GM23338 (cell line): ENCODE results near the gene TOGARAM1. TPM values are rescaled to one million over a fixed set of nuclear protein-coding genes. Genes with fewer than 3 reads are reported as not detected.

Experiments used
- ATAC-seq: fragments of 200-7000 bp; cut with Tn5 transposase; 3 replicates; pipeline ENCODE4 v1.9.1; 2020
- DNase-seq: peaks from one replicate; pipeline ENCODE4 v3.0.0-alpha.2; 2015; ENCODE audit warnings: low spot score
- H2AFZ ChIP-seq: fragments of 200-600 bp; sonication (generic); 2 replicates; pipeline ENCODE4 v1.8.0; 2016; ENCODE audit warnings: antibody characterized with exemption, mild to moderate bottlenecking, moderate library complexity
- H3F3A ChIP-seq: fragments of 200-600 bp; sonication (generic); replicated peaks from 2 replicates; pipeline ENCODE4 v1.8.0; 2017; ENCODE audit warnings: antibody characterized with exemption, mixed run types, low read depth
- H3K27ac ChIP-seq: fragments of 200-600 bp; sonication (generic); 2 replicates; pipeline ENCODE4 v1.6.1; 2016; ENCODE audit warnings: low read depth
- H3K27me3 ChIP-seq: fragments of 200-600 bp; sonication (generic); 2 replicates; pipeline ENCODE4 v1.8.0; 2016; ENCODE audit warnings: mild to moderate bottlenecking, mixed run types, moderate library complexity; ENCODE audit not compliant: insufficient read depth
- H3K36me3 ChIP-seq: fragments of 200-600 bp; sonication (generic); 2 replicates; pipeline ENCODE4 v1.8.0; 2016; ENCODE audit warnings: mild to moderate bottlenecking; ENCODE audit not compliant: insufficient read depth
- H3K4me1 ChIP-seq: fragments of 200-600 bp; sonication (generic); 2 replicates; pipeline ENCODE4 v1.8.0; 2016; ENCODE audit warnings: mild to moderate bottlenecking, moderate library complexity; ENCODE audit not compliant: insufficient read depth
- H3K4me2 ChIP-seq: fragments of 200-600 bp; sonication (generic); 2 replicates; pipeline ENCODE4 v1.7.1; 2017; ENCODE audit warnings: mixed run types
- H3K4me3 ChIP-seq: fragments of 200-600 bp; sonication (generic); 2 replicates; pipeline ENCODE4 v1.6.1; 2016; ENCODE audit warnings: mixed run types
- H3K79me2 ChIP-seq: fragments of 200-600 bp; sonication (generic); replicated peaks from 2 replicates; pipeline ENCODE4 v1.8.0; 2017; ENCODE audit warnings: mild to moderate bottlenecking; ENCODE audit not compliant: insufficient read depth
- H3K9me2 ChIP-seq: fragments of 200-600 bp; sonication (generic); 2 replicates; pipeline ENCODE4 v1.8.0; 2017; ENCODE audit not compliant: insufficient read depth
- H4K20me1 ChIP-seq: fragments of 200-600 bp; sonication (generic); replicated peaks from 2 replicates; pipeline ENCODE4 v1.8.0; 2017; ENCODE audit warnings: mild to moderate bottlenecking; ENCODE audit not compliant: insufficient read depth
- H3K27ac Mint-ChIP-seq: 2 replicates; pipeline ENCODE4 v1.8.0; 2020; ENCODE audit warnings: inconsistent platforms, mild to moderate bottlenecking, moderate library complexity, mixed read lengths
- H3K27me3 Mint-ChIP-seq: 3 replicates; pipeline ENCODE4 v1.8.0; 2022; ENCODE audit warnings: low read depth, mild to moderate bottlenecking, moderate library complexity, mixed read lengths, inconsistent platforms; ENCODE audit not compliant: insufficient read depth, poor library complexity
- H3K36me3 Mint-ChIP-seq: 3 replicates; pipeline ENCODE4 v1.8.0; 2021; ENCODE audit warnings: low read depth, mild to moderate bottlenecking, inconsistent platforms, moderate library complexity, mixed read lengths
- H3K4me1 Mint-ChIP-seq: 3 replicates; pipeline ENCODE4 v1.8.0; 2020; ENCODE audit warnings: mild to moderate bottlenecking, inconsistent platforms, mixed read lengths
- H3K4me3 Mint-ChIP-seq: 3 replicates; pipeline ENCODE4 v1.8.0; 2021; ENCODE audit warnings: moderate library complexity, mild to moderate bottlenecking, inconsistent platforms, mixed read lengths
- H3K9me3 Mint-ChIP-seq: 3 replicates; pipeline ENCODE4 v1.8.0; 2020; ENCODE audit warnings: moderate library complexity, mild to moderate bottlenecking, inconsistent platforms, mixed read lengths
- CREB1 ChIP-seq: fragments of 250-450 bp; sonication (Bioruptor Pico); IDR thresholded peaks from 2 replicates; pipeline ENCODE4 v1.5.0; 2020; ENCODE audit warnings: low read depth, mild to moderate bottlenecking, moderate library complexity
- ETS1 ChIP-seq: IDR thresholded peaks from 2 replicates; pipeline ENCODE4 v1.6.1; 2016; ENCODE audit warnings: antibody characterized with exemption
- EZH2 ChIP-seq: fragments of 200-600 bp; sonication (generic); IDR thresholded peaks from one replicate; pipeline ENCODE4 v1.8.0; 2017; ENCODE audit warnings: antibody characterized with exemption, mild to moderate bottlenecking, low read depth; ENCODE audit not compliant: unreplicated experiment
- EZH2phosphoT487 ChIP-seq: fragments of 200-600 bp; sonication (generic); IDR thresholded peaks from one replicate; pipeline ENCODE4 v1.8.1; 2018; ENCODE audit warnings: antibody characterized with exemption; ENCODE audit not compliant: unreplicated experiment
- JUNB ChIP-seq: IDR thresholded peaks from one replicate; pipeline ENCODE4 v1.6.1; 2016; ENCODE audit warnings: antibody characterized with exemption; ENCODE audit not compliant: unreplicated experiment
- NANOG ChIP-seq: IDR thresholded peaks from 2 replicates; pipeline ENCODE4 v1.6.1; 2016; ENCODE audit warnings: antibody characterized with exemption, borderline replicate concordance
- POLR2AphosphoS5 ChIP-seq: IDR thresholded peaks from 2 replicates; pipeline ENCODE4 v1.6.1; 2016; ENCODE audit warnings: antibody characterized with exemption, low read depth
- REST ChIP-seq: IDR thresholded peaks from one replicate; pipeline ENCODE4 v1.6.1; 2018; ENCODE audit warnings: antibody characterized with exemption; ENCODE audit not compliant: unreplicated experiment
- STAT1 ChIP-seq: IDR thresholded peaks from one replicate; pipeline ENCODE4 v1.6.1; 2016; ENCODE audit warnings: antibody characterized with exemption; ENCODE audit not compliant: unreplicated experiment
- ZNF114 ChIP-seq: fragments of 250-450 bp; sonication (Bioruptor Pico); IDR thresholded peaks from 2 replicates; pipeline ENCODE4 v1.5.0; 2020; ENCODE audit warnings: mild to moderate bottlenecking, moderate library complexity
- ZNF331 ChIP-seq: fragments of 250-450 bp; sonication (Bioruptor Pico); IDR thresholded peaks from 2 replicates; pipeline ENCODE4 v1.5.0; 2020; ENCODE audit warnings: low read depth, mild to moderate bottlenecking, moderate library complexity
- ZNF462 ChIP-seq: fragments of 250-450 bp; sonication (Bioruptor Pico); IDR thresholded peaks from 2 replicates; pipeline ENCODE4 v1.5.0; 2020; ENCODE audit warnings: mild to moderate bottlenecking, moderate library complexity
- polyA plus RNA-seq: library from polyadenylated mRNA; unstranded; fragments of >200 nt; fragmentation: Nextera tagmentation; extraction: Ambion mirVana; gene quantifications from 2 replicates; pipeline ENCODE4 v1.2.1, GENCODE V29; 2016
- total RNA-seq: library from RNA; depleted of rRNA; stranded (reverse); fragments of >200 nt; shearing (Covaris generic); gene quantifications from 2 replicates; pipeline ENCODE4 v1.2.3, GENCODE V29; 2014

TOGARAM1 gene
- total and polyA plus RNA-seq, 2 experiments from 2014 or later: 9.6 to 9.8 TPM

- no peak for TF ChIP-seq REST
- TF ChIP-seq EZH2: no peak
- TF ChIP-seq ZNF114: no peak
Measured at GRCh38 chr14:45044638-45045037, 82.6 kb downstream of the TOGARAM1 start (continued).

GRCh38 chr14:45048385-45048784, 86.4 kb downstream of the TOGARAM1 start:
- Mint-ChIP-seq H3K27me3 (peaks cover 2% of the 10 kb centered on the region), H3K9me3 (no peaks in the 10 kb centered on the region), H3K27ac (no peak overlapping the region), H3K4me1 (no peaks in the 10 kb centered on the region), H3K4me3 (no peak overlapping the region), H3K36me3 (peaks cover 16% of the 10 kb centered on the region)
- no peaks in the 10 kb centered on the region for H3F3A ChIP-seq
- H3K27ac ChIP-seq: no peak overlapping the region
- no peaks in the 10 kb centered on the region for H3K9me2 ChIP-seq
- H3K36me3 ChIP-seq: no peaks in the 10 kb centered on the region; the same call in 1 of the 2 replicates
- no peaks in the 10 kb centered on the region for H3K27me3 ChIP-seq
- no peak overlapping the region for H3K4me3 ChIP-seq
- no peak overlapping the region for H2AFZ ChIP-seq
- no peak for ATAC-seq
- H3K4me2 ChIP-seq: no peak overlapping the region
- no peaks in the 10 kb centered on the region; the same call in 1 of the 2 replicates for H4K20me1 ChIP-seq
- H3K79me2 ChIP-seq: no peaks in the 10 kb centered on the region
- H3K4me1 ChIP-seq: no peaks in the 10 kb centered on the region
- no peak for DNase-seq
- TF ChIP-seq JUNB: no peak
- no peak for TF ChIP-seq POLR2AphosphoS5
- TF ChIP-seq EZH2phosphoT487: no peak
- no peak for TF ChIP-seq ETS1
- TF ChIP-seq STAT1: no peak
- TF ChIP-seq ZNF114: no peak
- no peak for TF ChIP-seq CREB1 (CRISPR knock-in tag)
- no peak for TF ChIP-seq REST
- no peak for TF ChIP-seq ZNF462 (CRISPR knock-in tag)
- TF ChIP-seq NANOG: no peak
- no peak for TF ChIP-seq ZNF331 (CRISPR knock-in tag)
